Upper lobe of left lung (tissue), 4 donors: Measurements from ENCODE around the gene SLCO4A1.

Experiments used
- CTCF ChIP-seq, 6 experiments: fragments of 450-650 bp in 4 of 6; fragments of 200-600 bp in 2 of 6; sonication (generic) in 2 of 6; IDR thresholded peaks; one replicate each; pipeline ENCODE4 v1.5.1; 2016 to 2019; ENCODE audit warnings: antibody characterized with exemption in 6 of 6
- POLR2AphosphoS5 ChIP-seq, 2 donors: sonication (generic); formaldehyde crosslinking; IDR thresholded peaks; one replicate each; pipeline ENCODE4 v1.5.1; 2017; ENCODE audit warnings: antibody characterized with exemption in 2 of 2

GRCh38 chr20:62701161-62702012 lies 59.1 kb downstream of the SLCO4A1 start:
- no peak for TF ChIP-seq POLR2AphosphoS5 (IDR thresholded peaks at IDR 0.05)
- TF ChIP-seq CTCF (IDR thresholded peaks at IDR 0.05), result no peak
